HUES6 (cell line): ENCODE data around the gene ADAM22.

Experiments used
- H3K27ac ChIP-seq: 2 replicates; pipeline ENCODE4 v1.7.0; 2013; ENCODE audit warnings: low read depth, mild to moderate bottlenecking, low read length, inconsistent platforms
- H3K27me3 ChIP-seq: 2 replicates; pipeline ENCODE4 v1.6.1; 2013; ENCODE audit warnings: low read length; ENCODE audit not compliant: control insufficient read depth, insufficient read depth
- H3K36me3 ChIP-seq: 2 replicates; pipeline ENCODE4 v1.6.1; 2013; ENCODE audit warnings: low read length; ENCODE audit not compliant: control insufficient read depth, insufficient read depth
- H3K4me1 ChIP-seq: 2 replicates; pipeline ENCODE4 v1.6.1; 2013; ENCODE audit warnings: low read length; ENCODE audit not compliant: control insufficient read depth, insufficient read depth
- H3K4me3 ChIP-seq: 2 replicates; pipeline ENCODE4 v1.5.1; 2013; ENCODE audit warnings: low read depth, low read length
- H3K9ac ChIP-seq: one replicate; pipeline ENCODE4 v1.6.1; 2013; ENCODE audit warnings: mild to moderate bottlenecking, low read length
- H3K9me3 ChIP-seq: 2 replicates; pipeline ENCODE4 v1.6.1; 2013; ENCODE audit warnings: low read depth, low read length; ENCODE audit not compliant: control insufficient read depth, insufficient read depth

The ADAM22 gene

GRCh38 chr7:88075216-88075615 lies 141.2 kb downstream of the ADAM22 start:
- H3K36me3 ChIP-seq: no peaks in the 10 kb centered on the region
- no peak overlapping the region for H3K27ac ChIP-seq
- no peak overlapping the region for H3K4me3 ChIP-seq
- H3K9me3 ChIP-seq: peaks cover 6% of the 10 kb centered on the region; the same call in 1 of the 2 replicates
- H3K4me1 ChIP-seq: peaks cover 7% of the 10 kb centered on the region; the same call in 1 of the 2 replicates
- H3K9ac ChIP-seq: no peak overlapping the region
- no peaks in the 10 kb centered on the region for H3K27me3 ChIP-seq

GRCh38 chr7:88083883-88084282 lies 149.8 kb downstream of the ADAM22 start:
- Histone ChIP-seq H3K9ac (no peak overlapping the region), H3K4me1 (no peaks in the 10 kb centered on the region)

GRCh38 chr7:88089561-88089960 lies 155.5 kb downstream of the ADAM22 start:
- Histone ChIP-seq H3K36me3 (no peaks in the 10 kb centered on the region), H3K9me3 (no peaks in the 10 kb centered on the region), H3K27me3 (no peaks in the 10 kb centered on the region), H3K27ac (no peak overlapping the region), H3K9ac (no peak overlapping the region), H3K4me1 (no peaks in the 10 kb centered on the region), H3K4me3 (no peak overlapping the region)

More at GRCh38 chr7:88083883-88084282, 149.8 kb downstream of the ADAM22 start:
- Histone ChIP-seq H3K36me3 (no peaks in the 10 kb centered on the region), H3K27ac (no peak overlapping the region), H3K9me3 (no peaks in the 10 kb centered on the region), H3K4me3 (no peak overlapping the region), H3K27me3 (no peaks in the 10 kb centered on the region)

GRCh38 chr7:88090240-88090639 lies 156.2 kb downstream of the ADAM22 start:
- Histone ChIP-seq H3K4me1 (no peaks in the 10 kb centered on the region), H3K9me3 (no peaks in the 10 kb centered on the region), H3K36me3 (no peaks in the 10 kb centered on the region), H3K4me3 (no peak overlapping the region), H3K27me3 (no peaks in the 10 kb centered on the region), H3K27ac (no peak overlapping the region), H3K9ac (no peak overlapping the region)

GRCh38 chr7:88090671-88091070 lies 156.6 kb downstream of the ADAM22 start:
- H3K4me3 ChIP-seq: no peak overlapping the region
- no peak overlapping the region for H3K9ac ChIP-seq

GRCh38 chr7:88091988-88092675 lies 158.1 kb downstream of the ADAM22 start:
- H3K4me3 ChIP-seq: no peak overlapping the region
- H3K9ac ChIP-seq: no peak overlapping the region
- no peaks in the 10 kb centered on the region for H3K36me3 ChIP-seq
- no peaks in the 10 kb centered on the region for H3K27me3 ChIP-seq
- no peaks in the 10 kb centered on the region for H3K4me1 ChIP-seq
- no peaks in the 10 kb centered on the region for H3K9me3 ChIP-seq
- no peak overlapping the region for H3K27ac ChIP-seq

More at GRCh38 chr7:88090671-88091070, 156.6 kb downstream of the ADAM22 start:
- Histone ChIP-seq H3K4me1 (no peaks in the 10 kb centered on the region), H3K27me3 (no peaks in the 10 kb centered on the region), H3K9me3 (no peaks in the 10 kb centered on the region), H3K27ac (no peak overlapping the region), H3K36me3 (no peaks in the 10 kb centered on the region)

- Histone ChIP-seq H3K4me3 (no peak overlapping the region), H3K4me1 (no peaks in the 10 kb centered on the region), H3K9ac (no peak overlapping the region), H3K27ac (no peak overlapping the region), H3K27me3 (no peaks in the 10 kb centered on the region), H3K36me3 (no peaks in the 10 kb centered on the region), H3K9me3 (no peaks in the 10 kb centered on the region)
These were observed 158.6 kb downstream of the ADAM22 start for GRCh38 chr7:88092676-88092999.

- no peak overlapping the region for H3K27ac ChIP-seq
- no peak overlapping the region for H3K9ac ChIP-seq
- H3K4me3 ChIP-seq: no peak overlapping the region
- H3K27me3 ChIP-seq: no peaks in the 10 kb centered on the region
- no peaks in the 10 kb centered on the region for H3K9me3 ChIP-seq
- H3K4me1 ChIP-seq: peaks cover 11% of the 10 kb centered on the region; the same call in 1 of the 2 replicates
- no peaks in the 10 kb centered on the region for H3K36me3 ChIP-seq
These were observed 167.7 kb downstream of the ADAM22 start for GRCh38 chr7:88101769-88102168.

- Histone ChIP-seq H3K4me3 (no peak overlapping the region), H3K9me3 (no peaks in the 10 kb centered on the region), H3K36me3 (no peaks in the 10 kb centered on the region), H3K4me1 (peaks cover 11% of the 10 kb centered on the region; the same call in 1 of the 2 replicates), H3K27ac (no peak overlapping the region), H3K9ac (no peak overlapping the region), H3K27me3 (no peaks in the 10 kb centered on the region)
These were observed 168.6 kb downstream of the ADAM22 start for GRCh38 chr7:88102675-88103074.

- no peaks in the 10 kb centered on the region for H3K36me3 ChIP-seq
- no peak overlapping the region for H3K27ac ChIP-seq
- no peaks in the 10 kb centered on the region for H3K27me3 ChIP-seq
- no peak overlapping the region for H3K9ac ChIP-seq
- no peaks in the 10 kb centered on the region for H3K9me3 ChIP-seq
- H3K4me3 ChIP-seq: no peak overlapping the region
- H3K4me1 ChIP-seq: peaks cover 11% of the 10 kb centered on the region; the same call in 1 of the 2 replicates
These were observed 170.7 kb downstream of the ADAM22 start for GRCh38 chr7:88104732-88105131.

- no peaks in the 10 kb centered on the region for H3K27me3 ChIP-seq
- no peak overlapping the region for H3K9ac ChIP-seq
- no peak overlapping the region for H3K27ac ChIP-seq
- H3K4me1 ChIP-seq: peaks cover 11% of the 10 kb centered on the region; the same call in 1 of the 2 replicates
- H3K4me3 ChIP-seq: no peak overlapping the region
- no peaks in the 10 kb centered on the region for H3K9me3 ChIP-seq
- H3K36me3 ChIP-seq: no peaks in the 10 kb centered on the region
These were observed 171.2 kb downstream of the ADAM22 start for GRCh38 chr7:88105231-88105630.
